Activated naive CD4-positive, alpha-beta T cell treated with anti-CD3 and anti-CD28 coated beads, Interleukin-2, amount 50 U/mL, for 24 hours (primary cell): ENCODE results near the gene NR6A1.
A peak's percentile ranks its signal among the peaks of the same experiment; 100 is the strongest.

Experiments
- H3K27ac Mint-ChIP-seq: one replicate; pipeline ENCODE4 v1.8.0; 2021; ENCODE audit warnings: mild to moderate bottlenecking, mixed read lengths
- H3K27me3 Mint-ChIP-seq: one replicate; pipeline ENCODE4 v1.8.0; 2021; ENCODE audit warnings: mixed read lengths
- H3K36me3 Mint-ChIP-seq: one replicate; pipeline ENCODE4 v1.8.0; 2021; ENCODE audit warnings: mixed read lengths
- H3K4me1 Mint-ChIP-seq: one replicate; pipeline ENCODE4 v1.8.0; 2021; ENCODE audit warnings: mixed read lengths
- H3K4me3 Mint-ChIP-seq: one replicate; pipeline ENCODE4 v1.8.0; 2021; ENCODE audit warnings: mild to moderate bottlenecking, mixed read lengths
- H3K9me3 Mint-ChIP-seq: one replicate; pipeline ENCODE4 v1.8.0; 2021; ENCODE audit warnings: mixed read lengths

The NR6A1 gene

GRCh38 chr9:124683043-124683442 lies 88.1 kb downstream of the NR6A1 start:
- no peak overlapping the region for H3K4me3 Mint-ChIP-seq
- H3K27me3 Mint-ChIP-seq = peaks cover 2% of the 10 kb centered on the region
- no peaks in the 10 kb centered on the region for H3K36me3 Mint-ChIP-seq
- H3K9me3 Mint-ChIP-seq = no peaks in the 10 kb centered on the region
- no peaks in the 10 kb centered on the region for H3K4me1 Mint-ChIP-seq
- no peak overlapping the region for H3K27ac Mint-ChIP-seq

DNA sequence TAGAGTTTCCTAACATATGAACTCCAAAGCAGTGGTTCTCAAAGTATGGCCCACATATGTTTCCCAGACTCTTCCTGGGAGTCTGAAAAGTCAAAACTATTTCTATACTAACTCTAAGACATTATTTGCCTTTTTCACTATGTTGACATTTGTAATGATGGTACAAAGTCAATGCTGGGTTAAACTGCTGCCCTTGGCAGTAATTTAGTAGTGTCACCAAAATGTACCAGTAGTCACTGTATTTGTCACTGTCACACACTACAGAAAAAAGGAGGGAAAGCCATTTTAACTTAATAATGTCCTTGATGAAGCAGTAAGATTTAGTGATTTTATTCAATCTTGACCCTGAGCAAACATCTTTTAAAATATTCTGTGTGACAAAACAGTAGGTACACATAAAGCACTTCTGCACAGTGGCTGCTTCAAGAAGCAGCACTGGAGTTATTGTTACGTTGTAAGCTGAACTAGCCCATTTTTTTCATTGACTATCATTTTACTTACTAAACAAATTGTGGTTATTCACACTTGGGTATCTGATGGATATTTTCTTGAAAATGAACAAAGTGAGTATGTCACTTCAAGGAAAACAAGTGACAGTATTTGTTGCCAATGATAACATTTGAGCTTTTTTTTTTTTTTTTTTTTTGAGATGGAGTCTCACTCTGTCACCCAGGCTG lies 90.3 kb downstream of the NR6A1 start:
- Mint-ChIP-seq H3K4me1 (no peaks in the 10 kb centered on the region), H3K36me3 (no peaks in the 10 kb centered on the region), H3K4me3 (no peak overlapping the region), H3K9me3 (no peaks in the 10 kb centered on the region), H3K27me3 (peaks cover 3% of the 10 kb centered on the region), H3K27ac (no peak overlapping the region)

- no peaks in the 10 kb centered on the region for H3K4me1 Mint-ChIP-seq
- H3K27ac Mint-ChIP-seq = no peak overlapping the region
- peaks cover 3% of the 10 kb centered on the region for H3K27me3 Mint-ChIP-seq
- H3K36me3 Mint-ChIP-seq = no peaks in the 10 kb centered on the region
- H3K9me3 Mint-ChIP-seq = no peaks in the 10 kb centered on the region
- H3K4me3 Mint-ChIP-seq = no peak overlapping the region
Observed at GRCh38 chr9:124680049-124680448, 91.1 kb downstream of the NR6A1 start.

DNA sequence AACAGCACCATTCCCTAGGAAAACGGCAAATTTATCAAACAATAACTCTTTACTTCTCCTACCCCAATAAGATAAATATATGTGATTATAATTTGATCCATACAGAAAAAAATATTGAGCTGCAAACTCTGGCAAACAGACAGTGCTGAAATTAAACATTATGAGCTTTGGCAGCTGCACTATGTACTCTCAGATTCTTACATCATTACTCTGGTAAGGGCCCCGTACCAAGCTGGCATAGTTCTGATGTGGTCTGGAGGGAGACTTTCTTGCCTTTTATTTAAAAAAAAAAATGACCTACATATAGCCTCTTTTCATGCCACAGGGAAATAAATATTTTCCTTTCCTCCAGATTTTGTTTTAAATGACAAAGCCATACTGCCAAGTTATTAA lies 95.0 kb downstream of the NR6A1 start:
- H3K27me3 Mint-ChIP-seq = peaks cover 3% of the 10 kb centered on the region
- H3K27ac Mint-ChIP-seq = no peak overlapping the region
- H3K4me3 Mint-ChIP-seq = no peak overlapping the region
- H3K36me3 Mint-ChIP-seq = no peaks in the 10 kb centered on the region
- peaks cover 16% of the 10 kb centered on the region for H3K4me1 Mint-ChIP-seq
- no peaks in the 10 kb centered on the region for H3K9me3 Mint-ChIP-seq

DNA sequence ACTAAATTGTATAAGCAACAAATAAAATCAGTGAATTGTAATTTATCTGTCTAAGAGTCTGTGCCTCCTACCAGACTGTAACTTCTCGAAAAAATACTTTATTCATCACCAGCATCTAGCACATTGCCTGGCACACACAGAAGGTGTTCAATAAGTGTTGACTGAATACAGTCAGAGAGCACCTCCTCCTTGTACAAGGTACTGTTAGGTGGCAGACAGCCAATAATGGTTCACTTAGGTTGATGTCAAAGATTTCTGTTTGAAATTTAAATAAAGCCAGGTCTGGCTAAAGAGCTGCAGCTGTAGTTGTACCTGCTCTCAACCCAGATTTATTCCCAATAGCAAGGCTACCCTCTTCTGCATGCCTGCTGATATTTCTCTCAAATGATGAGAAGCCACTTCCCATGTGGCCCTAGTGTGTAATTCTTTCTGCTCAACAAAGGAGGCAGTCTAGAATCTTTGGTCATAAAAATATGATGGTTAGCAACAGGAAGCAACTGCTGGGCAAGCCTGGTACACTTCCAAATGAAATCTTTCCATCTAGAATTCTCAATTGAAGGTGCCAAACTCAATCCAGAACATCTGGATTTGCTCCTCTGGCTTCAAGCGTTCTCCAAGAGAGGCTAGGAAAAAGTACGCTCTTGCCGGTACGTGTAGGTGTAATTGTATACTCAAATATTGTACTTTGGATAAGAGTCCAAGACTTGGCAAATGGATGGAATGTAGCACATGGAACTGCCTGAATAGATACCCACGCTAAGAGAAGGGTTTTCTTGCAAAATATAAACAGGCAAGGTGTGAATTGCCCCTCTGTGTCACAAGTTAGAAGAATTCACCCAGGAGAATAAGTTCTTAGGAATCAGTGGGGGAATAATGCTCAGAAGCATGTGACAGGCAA lies 95.6 kb downstream of the NR6A1 start:
- Mint-ChIP-seq H3K27ac (no peak overlapping the region), H3K4me3 (no peak overlapping the region), H3K4me1 (peaks cover 16% of the 10 kb centered on the region), H3K9me3 (no peaks in the 10 kb centered on the region), H3K27me3 (peaks cover 3% of the 10 kb centered on the region), H3K36me3 (no peaks in the 10 kb centered on the region)

GRCh38 chr9:124674651-124675050 lies 96.5 kb downstream of the NR6A1 start:
- H3K27me3 Mint-ChIP-seq = peaks cover 1% of the 10 kb centered on the region
- peaks cover 16% of the 10 kb centered on the region for H3K4me1 Mint-ChIP-seq
- H3K4me3 Mint-ChIP-seq = no peak overlapping the region
- no peaks in the 10 kb centered on the region for H3K36me3 Mint-ChIP-seq
- no peak overlapping the region for H3K27ac Mint-ChIP-seq
- no peaks in the 10 kb centered on the region for H3K9me3 Mint-ChIP-seq

DNA sequence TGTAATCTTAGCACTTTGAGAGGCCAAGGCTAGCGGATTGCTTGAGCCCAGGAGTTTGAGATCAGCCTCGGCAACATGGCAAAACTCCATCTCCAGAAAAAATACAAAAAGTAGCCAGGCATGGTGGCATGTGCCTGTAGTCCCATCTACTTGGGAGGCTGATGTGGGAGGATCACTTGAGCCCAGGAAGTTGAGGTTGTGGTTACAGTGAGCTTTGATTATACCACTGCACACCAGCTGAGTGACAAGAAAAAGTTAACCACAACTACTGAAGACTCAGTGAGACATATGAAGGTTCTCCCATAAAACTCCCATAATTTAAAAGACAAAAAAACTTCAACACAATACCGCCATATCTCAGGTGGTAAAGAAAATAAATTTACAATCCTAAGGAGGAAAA lies 98.0 kb downstream of the NR6A1 start:
- H3K27me3 Mint-ChIP-seq = peaks cover 1% of the 10 kb centered on the region
- no peaks in the 10 kb centered on the region for H3K36me3 Mint-ChIP-seq
- H3K9me3 Mint-ChIP-seq = no peaks in the 10 kb centered on the region
- no peak overlapping the region for H3K4me3 Mint-ChIP-seq
- no peak overlapping the region for H3K27ac Mint-ChIP-seq
- peaks cover 16% of the 10 kb centered on the region for H3K4me1 Mint-ChIP-seq

DNA sequence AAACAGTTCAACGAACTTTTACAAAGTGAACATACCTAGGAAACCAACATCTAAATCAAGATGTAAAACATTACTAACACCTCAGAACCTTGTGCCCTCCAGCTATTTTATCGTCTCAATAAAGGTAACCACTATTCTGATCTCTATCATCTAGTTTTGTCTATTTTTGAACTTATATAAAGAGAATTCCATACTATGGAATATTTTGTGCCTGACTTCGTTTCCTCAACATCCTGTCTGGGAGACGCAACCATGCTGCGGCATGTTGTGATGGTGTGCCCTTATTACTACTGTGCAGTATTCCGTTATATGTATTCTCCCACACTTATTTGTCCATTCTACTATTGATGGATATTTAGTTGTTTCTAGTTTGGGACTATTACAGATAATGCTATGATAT lies 99.2 kb downstream of the NR6A1 start:
- H3K27ac Mint-ChIP-seq = no peak overlapping the region
- H3K27me3 Mint-ChIP-seq = no peaks in the 10 kb centered on the region
- no peaks in the 10 kb centered on the region for H3K9me3 Mint-ChIP-seq
- H3K36me3 Mint-ChIP-seq = no peaks in the 10 kb centered on the region
- no peak overlapping the region for H3K4me3 Mint-ChIP-seq
- H3K4me1 Mint-ChIP-seq = peaks cover 16% of the 10 kb centered on the region

- no peaks in the 10 kb centered on the region for H3K9me3 Mint-ChIP-seq
- H3K27ac Mint-ChIP-seq = no peak overlapping the region
- H3K36me3 Mint-ChIP-seq = peaks cover 3% of the 10 kb centered on the region
- no peak overlapping the region for H3K4me3 Mint-ChIP-seq
- H3K4me1 Mint-ChIP-seq = peaks cover 13% of the 10 kb centered on the region
- H3K27me3 Mint-ChIP-seq = peaks cover 3% of the 10 kb centered on the region
Observed at GRCh38 chr9:124666642-124667041, 104.5 kb downstream of the NR6A1 start.

GRCh38 chr9:124665391-124666058 lies 105.6 kb downstream of the NR6A1 start:
- no peak overlapping the region for H3K27ac Mint-ChIP-seq

GRCh38 chr9:124664143-124664542 lies 107.0 kb downstream of the NR6A1 start:
- H3K4me3 Mint-ChIP-seq = no peak overlapping the region
- H3K27me3 Mint-ChIP-seq = peaks cover 3% of the 10 kb centered on the region
- H3K36me3 Mint-ChIP-seq = peaks cover 3% of the 10 kb centered on the region
- H3K9me3 Mint-ChIP-seq = no peaks in the 10 kb centered on the region
- H3K4me1 Mint-ChIP-seq = peaks cover 33% of the 10 kb centered on the region
- H3K27ac Mint-ChIP-seq = no peak overlapping the region

More at GRCh38 chr9:124665391-124666058, 105.6 kb downstream of the NR6A1 start:
- no peaks in the 10 kb centered on the region for H3K9me3 Mint-ChIP-seq
- H3K4me3 Mint-ChIP-seq = no peak overlapping the region
- H3K4me1 Mint-ChIP-seq = peaks cover 20% of the 10 kb centered on the region
- peaks cover 3% of the 10 kb centered on the region for H3K27me3 Mint-ChIP-seq
- H3K36me3 Mint-ChIP-seq = peaks cover 3% of the 10 kb centered on the region

- H3K9me3 Mint-ChIP-seq = no peaks in the 10 kb centered on the region
- no peak overlapping the region for H3K27ac Mint-ChIP-seq
- peaks cover 3% of the 10 kb centered on the region for H3K27me3 Mint-ChIP-seq
- peaks cover 3% of the 10 kb centered on the region for H3K36me3 Mint-ChIP-seq
- H3K4me1 Mint-ChIP-seq = peaks cover 42% of the 10 kb centered on the region
- no peak overlapping the region for H3K4me3 Mint-ChIP-seq
Observed at GRCh38 chr9:124663046-124663961, 107.8 kb downstream of the NR6A1 start.

- no peaks in the 10 kb centered on the region for H3K9me3 Mint-ChIP-seq
- no peak overlapping the region for H3K4me3 Mint-ChIP-seq
- peaks cover 49% of the 10 kb centered on the region for H3K4me1 Mint-ChIP-seq
- H3K27me3 Mint-ChIP-seq = peaks cover 3% of the 10 kb centered on the region
- peaks cover 3% of the 10 kb centered on the region for H3K36me3 Mint-ChIP-seq
- H3K27ac Mint-ChIP-seq = no peak overlapping the region
Observed at GRCh38 chr9:124662561-124662960, 108.5 kb downstream of the NR6A1 start.

DNA sequence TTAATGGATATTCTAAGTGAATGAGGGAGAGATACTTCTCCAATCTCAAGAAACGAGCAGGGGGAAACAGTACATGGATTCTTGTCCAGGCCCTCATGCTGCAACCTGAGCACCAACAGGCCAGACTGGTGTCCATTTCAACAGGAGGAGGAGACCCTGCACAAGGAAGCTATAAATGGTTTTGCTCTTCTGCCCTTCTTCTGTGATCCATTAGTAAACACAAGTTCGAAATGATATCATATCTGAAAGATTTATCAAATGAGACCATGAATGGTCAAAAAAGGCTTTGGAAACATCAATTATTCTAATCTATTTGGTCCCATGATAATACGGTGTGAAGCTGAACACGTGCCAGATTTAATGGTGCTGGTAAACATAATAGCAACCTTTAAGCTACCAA lies 109.8 kb downstream of the NR6A1 start:
- H3K36me3 Mint-ChIP-seq = peaks cover 3% of the 10 kb centered on the region
- peak overlapping the region; percentile 33 for H3K27ac Mint-ChIP-seq
- peaks cover 3% of the 10 kb centered on the region for H3K27me3 Mint-ChIP-seq
- no peaks in the 10 kb centered on the region for H3K9me3 Mint-ChIP-seq
- peak overlapping the region; percentile 68 for H3K4me3 Mint-ChIP-seq
- H3K4me1 Mint-ChIP-seq = peaks cover 49% of the 10 kb centered on the region

DNA sequence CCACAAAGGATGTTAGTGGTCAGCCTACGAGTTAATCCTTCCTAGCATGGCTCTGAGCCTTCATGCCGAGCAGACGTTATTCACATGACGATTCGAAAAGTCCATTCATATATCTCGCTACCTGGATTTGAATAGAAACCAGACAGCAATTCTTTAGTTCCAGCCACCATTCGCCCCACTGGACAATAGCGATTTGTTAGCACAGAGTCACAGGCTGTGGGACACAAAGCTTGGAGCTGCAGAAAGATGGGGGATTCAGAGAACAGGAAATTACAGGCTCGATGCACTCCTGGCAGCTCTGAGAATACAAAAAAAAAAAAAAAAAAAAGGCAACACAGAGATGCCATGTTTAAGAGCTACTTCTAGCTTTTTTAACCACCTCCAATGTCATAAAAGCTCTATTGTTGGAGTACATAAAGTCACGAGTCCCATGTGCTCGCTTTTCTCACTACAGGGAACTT lies 110.7 kb downstream of the NR6A1 start:
- H3K4me3 Mint-ChIP-seq = peak overlapping the region; percentile 98
- no peaks in the 10 kb centered on the region for H3K9me3 Mint-ChIP-seq
- H3K27me3 Mint-ChIP-seq = peaks cover 3% of the 10 kb centered on the region
- H3K27ac Mint-ChIP-seq = peak overlapping the region; percentile 17
- peaks cover 49% of the 10 kb centered on the region for H3K4me1 Mint-ChIP-seq
- H3K36me3 Mint-ChIP-seq = peaks cover 3% of the 10 kb centered on the region
